HG03103 (cell line): ENCODE measurements around the gene DRC7.

Experiments
- ATAC-seq: cut with Tn5 transposase; IDR thresholded peaks from one replicate; pipeline ENCODE4 v1.9.1; 2021; ENCODE audit warnings: low read depth; ENCODE audit not compliant: unreplicated experiment

The DRC7 gene

GRCh38 chr16:57689762-57690558 lies 4.6 kb upstream of the DRC7 start:
- ATAC-seq = peak; percentile 65

DNA sequence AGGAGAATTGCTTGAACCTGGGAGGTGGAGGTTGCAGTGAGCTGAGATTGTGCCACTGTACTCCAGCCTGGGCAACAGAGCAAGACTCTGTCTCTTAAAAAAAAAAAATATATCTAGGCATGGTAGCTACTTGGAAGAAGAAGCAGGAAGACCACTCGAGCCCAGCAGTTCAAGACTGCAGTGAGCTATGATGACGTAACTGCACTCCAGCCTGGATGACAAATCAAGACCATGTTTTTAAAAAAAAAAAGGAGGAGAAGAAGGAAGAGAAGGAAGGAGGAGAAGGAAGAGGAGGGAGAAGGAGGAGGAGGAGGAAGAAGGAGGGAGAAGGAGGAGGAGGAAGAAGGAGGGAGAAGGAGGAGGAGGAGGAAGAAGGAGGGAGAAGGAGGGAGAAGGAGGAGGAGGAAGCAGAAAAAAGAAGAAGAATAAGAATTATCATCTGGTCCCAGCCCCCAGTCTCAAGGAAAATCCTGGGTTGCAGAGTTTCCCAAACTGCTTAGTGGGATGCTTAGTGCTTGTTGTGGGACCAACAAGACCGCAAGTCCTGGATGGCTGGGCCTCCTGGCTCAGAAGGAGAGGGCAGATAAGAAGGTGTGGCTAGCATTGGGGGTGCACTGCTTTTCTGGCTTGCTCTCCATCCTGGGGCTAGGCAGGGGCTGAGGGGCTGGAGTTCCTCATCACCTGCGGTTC lies 3.7 kb upstream of the DRC7 start:
- no peak for ATAC-seq

DNA sequence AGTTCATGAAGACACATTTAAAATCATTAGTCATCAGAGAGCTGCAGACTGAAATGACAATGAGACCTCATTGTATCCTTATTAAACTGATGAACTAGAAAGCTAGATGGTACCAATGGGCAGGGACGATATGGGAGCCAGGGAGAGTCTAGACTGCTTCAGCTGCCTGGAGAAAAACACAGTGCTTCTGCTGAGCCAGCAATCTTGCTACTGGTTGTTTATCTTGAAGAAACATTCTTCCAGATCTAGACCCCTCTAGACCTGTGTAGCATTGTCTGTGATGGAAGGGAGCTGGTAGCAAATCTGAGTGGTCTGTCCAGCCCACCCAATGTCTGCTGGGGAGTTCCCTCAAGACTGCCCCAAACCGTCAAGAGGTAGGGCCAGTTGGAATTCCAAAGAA lies 2.0 kb upstream of the DRC7 start:
- ATAC-seq = no peak

GRCh38 chr16:57693550-57693949 lies 1.1 kb upstream of the DRC7 start:
- no peak for ATAC-seq

DNA sequence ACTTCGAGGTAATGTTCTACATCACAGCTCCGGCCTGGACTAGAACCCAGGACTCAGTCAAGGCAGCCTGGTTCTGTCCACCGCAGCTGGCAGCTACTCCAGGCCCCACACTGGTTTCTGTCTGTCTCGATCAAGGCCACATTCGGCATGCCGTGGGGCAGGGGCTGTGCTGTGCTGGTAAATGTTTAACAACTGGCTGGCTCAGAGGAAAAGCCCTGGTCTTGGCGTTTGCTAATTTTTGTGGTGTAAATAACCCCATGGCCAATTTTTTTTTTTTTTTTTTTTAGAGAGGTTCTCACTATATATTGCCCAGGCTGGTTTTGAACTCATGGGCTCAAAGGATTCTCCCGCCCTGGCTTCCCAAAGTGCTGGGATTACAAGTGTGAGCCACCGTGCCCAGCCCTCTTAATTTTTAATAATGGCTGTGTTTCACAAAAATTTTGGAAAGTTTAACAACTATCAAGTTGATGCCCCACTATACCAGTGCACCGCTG lies 328 bp upstream of the DRC7 start:
- no peak for ATAC-seq

GRCh38 chr16:57695680-57696069 lies 1.1 kb downstream of the DRC7 start:
- ATAC-seq = no peak

- no peak for ATAC-seq
These were observed 1.6 kb downstream of the DRC7 start for GRCh38 chr16:57696240-57696639.

GRCh38 chr16:57697896-57698537 lies 3.4 kb downstream of the DRC7 start:
- no peak for ATAC-seq

GRCh38 chr16:57698812-57699405 lies 4.3 kb downstream of the DRC7 start:
- ATAC-seq = no peak

- ATAC-seq = no peak
These were observed 4.9 kb downstream of the DRC7 start for GRCh38 chr16:57699481-57699880.

DNA sequence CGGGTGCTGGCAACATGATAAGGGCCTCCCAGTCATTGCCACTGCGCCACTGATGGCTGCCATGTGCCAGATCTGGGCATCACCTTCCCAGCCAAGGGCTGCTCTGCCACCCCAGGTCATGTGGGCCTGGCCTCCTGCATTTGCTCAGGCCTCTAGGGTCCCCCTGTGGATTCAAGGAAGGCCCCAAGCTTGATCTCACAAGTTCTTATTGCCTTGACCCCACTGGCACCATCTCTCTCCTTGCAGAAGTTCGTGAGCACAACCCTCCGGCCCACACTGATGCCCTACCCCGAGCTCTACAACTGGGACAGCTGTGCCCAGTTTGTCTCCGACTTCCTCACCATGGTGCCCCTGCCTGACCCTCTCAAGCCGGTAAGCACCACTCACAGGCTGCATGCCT lies 5.3 kb downstream of the DRC7 start:
- no peak for ATAC-seq

DNA sequence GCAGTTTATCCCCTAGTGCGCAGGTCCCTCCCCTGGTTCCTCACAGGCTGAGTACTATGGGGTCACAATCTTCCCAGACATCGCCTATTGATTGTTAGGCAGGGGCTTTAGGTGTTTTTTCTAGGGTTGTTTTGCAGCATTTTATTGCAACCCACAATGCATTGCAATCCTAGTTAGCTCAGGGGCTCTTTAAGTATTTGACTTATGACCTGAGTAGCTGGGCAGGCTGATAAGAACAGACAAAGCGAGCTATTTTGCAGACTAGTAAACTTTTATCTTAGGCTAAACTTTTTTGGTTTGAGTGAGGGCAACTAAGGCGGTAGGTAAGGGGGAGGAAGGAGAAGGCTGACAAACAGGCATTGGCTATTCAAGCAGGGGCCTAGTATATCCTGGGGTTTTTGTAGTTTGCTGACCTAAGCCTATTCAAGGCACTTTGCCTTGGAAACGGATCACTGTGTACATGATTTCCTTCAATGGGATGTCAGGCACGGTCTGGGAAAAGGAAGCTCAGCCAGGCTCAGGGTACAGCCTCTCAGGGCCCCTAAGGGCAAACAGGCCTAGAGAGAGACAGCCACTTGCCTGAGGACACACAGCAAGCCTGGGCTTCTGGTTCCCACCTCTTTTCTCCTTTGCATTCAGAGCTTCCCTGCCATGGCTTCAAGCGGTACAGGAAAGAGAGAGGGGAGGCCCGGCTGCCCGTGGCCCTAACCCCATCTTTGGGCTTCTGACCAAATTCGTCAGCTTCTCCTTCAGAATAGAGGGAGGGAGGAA lies 6.4 kb downstream of the DRC7 start:
- no peak for ATAC-seq

- ATAC-seq = no peak
These were observed 7.3 kb downstream of the DRC7 start for GRCh38 chr16:57701759-57702371.

DNA sequence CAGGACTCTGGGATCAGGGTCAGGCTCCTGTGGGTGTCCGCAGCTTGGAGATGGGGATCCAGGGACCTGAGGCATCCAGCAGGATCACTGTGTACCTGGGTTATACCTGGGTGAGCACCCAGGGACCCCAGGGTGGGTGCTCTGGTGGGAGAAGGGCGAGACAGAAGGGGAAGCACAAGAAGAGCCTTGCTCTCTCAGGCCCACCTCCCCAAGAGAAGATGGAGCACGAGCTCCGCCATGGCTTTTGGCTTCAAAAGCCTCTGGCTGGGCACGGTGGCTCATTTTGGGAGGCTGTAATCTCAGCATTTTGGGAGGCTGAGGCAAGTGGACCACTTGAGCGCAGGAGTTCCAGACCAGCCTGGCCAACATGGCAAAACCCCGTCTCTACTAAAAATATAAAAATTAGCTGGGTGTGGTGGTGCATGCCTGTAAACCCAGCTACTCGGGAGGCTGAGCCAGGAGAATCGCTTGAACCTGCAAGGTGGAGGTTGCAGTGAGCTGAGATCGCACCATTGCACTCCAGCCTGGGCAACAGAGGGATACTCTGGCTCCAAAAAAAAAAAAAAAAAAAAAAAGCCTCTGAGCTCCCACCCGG lies 8.9 kb downstream of the DRC7 start:
- no peak for ATAC-seq

DNA sequence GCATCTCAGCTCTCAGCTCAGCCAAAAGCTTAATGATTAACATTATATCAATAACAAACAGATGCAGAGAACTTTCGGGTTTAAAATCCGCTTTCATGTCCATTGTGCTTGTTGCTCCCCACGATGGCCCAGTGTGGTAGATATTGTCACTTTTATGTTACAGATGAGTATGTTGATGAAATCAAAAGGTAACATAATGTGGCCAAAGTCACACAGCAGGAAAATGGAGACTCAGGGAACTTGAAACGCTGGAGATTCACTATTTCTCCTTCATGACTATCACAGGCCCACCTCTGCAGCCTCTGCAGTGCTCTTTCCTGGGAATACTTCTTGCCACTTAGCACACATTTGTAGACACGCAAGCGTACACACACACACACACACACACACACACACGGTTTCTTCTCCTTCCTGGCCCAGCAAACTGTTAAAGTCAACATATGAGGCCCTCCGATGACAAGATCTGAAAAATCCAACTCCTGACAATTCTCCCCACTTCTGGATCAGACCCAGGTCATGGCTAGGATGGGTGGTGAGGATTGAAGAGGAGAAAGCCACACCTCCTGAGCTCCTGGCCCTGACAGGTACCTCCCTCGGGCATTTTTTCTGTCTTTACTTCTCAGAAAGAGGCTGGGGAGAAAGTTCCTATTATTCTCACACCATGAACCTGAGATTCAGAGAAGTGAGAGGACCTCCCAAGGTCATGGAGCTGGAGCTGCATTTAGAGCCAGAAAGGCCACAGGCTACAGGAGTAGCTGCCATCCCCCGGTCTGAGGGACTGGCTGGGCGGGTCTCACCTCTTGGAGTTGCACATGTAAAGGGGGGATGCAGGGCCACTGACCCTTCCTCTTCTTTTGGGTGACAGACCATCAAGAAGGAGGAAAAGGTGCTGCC lies 9.7 kb downstream of the DRC7 start:
- no peak for ATAC-seq

GRCh38 chr16:57704905-57705852 lies 10.6 kb downstream of the DRC7 start:
- ATAC-seq = no peak

- no peak for ATAC-seq
These were observed 12.1 kb downstream of the DRC7 start for GRCh38 chr16:57706717-57707116.

- no peak for ATAC-seq
These were observed 12.7 kb downstream of the DRC7 start for GRCh38 chr16:57707331-57707730.
